8988T (cell line): ENCODE results near the gene ANKZF1.
A peak's percentile ranks its signal among the peaks of the same experiment; 100 is the strongest.
"Not testable (repeated sequence)": the region's sequence is repeated elsewhere in the genome, so short reads cannot be mapped to it uniquely, and the experiment has no call there.

Experiments
- DNase-seq: peaks from one replicate; pipeline ENCODE4 v3.0.0; 2011

The ANKZF1 gene

DNA sequence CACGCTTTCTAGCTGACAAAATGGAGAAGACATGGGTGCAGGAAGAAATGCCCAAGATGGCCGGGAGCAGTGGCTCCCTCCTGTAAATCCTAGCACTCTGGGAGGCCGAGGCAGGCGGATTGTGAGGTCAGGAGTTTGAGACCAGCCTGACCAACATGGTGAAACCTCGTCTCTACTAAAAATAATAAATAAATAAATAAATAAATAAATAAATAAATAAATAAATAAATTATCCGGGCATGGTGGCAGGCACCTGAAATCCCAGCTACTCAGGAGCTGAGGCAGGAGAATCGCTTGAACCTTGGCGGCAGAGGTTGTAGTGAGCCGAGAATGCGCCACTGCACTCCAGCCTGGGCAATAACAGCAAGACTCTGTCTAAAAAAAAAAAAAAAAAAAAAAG lies 29.3 kb downstream of the ANKZF1 start:
- DNase-seq = not testable (repeated sequence)

GRCh38 chr2:219261024-219261855 lies 31.6 kb downstream of the ANKZF1 start:
- DNase-seq = no peak

GRCh38 chr2:219266232-219266631 lies 36.6 kb downstream of the ANKZF1 start:
- DNase-seq = no peak

DNA sequence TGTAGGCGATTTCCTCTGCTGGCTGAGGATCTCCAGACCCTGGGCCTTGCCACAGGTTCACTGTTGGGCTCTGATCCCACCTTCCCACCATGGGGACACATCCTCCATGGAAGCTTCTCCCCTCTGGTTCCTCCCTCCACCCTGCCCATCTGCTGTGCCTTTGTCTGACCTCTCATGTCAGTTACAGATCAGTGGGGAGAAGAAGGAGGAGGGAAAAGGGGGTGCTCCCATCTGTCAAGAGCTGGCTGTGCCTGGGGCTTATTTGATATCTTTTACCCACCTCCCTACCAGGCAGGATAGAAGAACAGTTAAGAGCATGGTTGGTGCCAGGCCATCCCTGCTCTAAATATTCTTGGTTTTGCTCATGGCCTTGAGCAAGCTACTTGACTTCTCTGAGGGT lies 37.3 kb downstream of the ANKZF1 start:
- DNase-seq = no peak

DNA sequence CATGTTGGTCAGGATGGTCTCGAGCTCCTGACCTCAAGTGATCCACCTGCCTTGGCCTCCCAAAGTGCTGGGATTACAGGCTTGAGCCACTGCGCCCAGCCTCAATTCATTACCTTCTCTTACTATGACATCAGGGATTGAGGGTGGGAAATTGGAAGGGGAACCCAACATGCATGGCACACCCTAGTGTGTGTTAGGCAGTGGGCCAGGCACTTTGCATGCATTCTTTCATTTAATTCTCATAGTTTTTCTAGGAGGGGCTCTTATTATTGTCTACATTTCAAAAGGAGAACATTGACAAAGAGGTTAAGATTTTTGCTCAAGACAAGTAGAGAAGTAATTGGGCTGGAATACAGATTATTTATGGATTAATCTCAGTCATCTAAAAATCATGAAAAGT lies 38.7 kb downstream of the ANKZF1 start:
- no peak for DNase-seq

GRCh38 chr2:219269362-219270054 lies 39.9 kb downstream of the ANKZF1 start:
- DNase-seq = no peak

DNA sequence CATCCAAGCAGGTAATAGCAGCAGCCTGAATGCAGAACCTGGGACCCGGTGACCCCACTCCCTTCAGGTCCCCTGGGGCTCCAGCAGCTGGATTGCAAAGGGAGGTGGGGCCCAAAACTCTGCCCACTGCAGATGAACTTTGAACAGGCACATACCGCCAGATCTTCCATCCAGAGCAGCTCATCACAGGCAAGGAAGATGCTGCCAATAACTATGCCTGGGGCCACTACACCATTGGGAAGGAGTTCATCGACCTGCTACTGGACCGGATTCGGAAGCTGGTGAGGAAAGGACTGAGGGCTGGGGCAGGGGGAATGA lies 40.4 kb downstream of the ANKZF1 start:
- no peak for DNase-seq

DNA sequence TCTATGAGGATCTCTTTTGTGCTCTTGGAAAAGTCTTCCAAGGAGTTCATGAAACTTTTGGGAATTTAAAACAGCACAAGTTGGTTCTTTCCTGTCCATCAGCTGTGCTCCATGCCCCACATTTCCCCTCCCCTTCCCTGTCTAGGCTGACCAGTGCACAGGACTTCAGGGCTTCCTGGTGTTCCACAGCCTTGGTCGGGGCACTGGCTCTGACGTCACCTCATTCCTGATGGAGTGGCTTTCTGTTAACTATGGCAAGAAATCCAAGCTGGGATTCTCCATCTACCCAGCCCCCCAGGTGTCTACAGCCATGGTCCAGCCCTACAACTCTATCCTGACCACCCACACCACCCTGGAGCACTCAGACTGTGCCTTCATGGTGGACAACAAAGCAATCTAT lies 41.4 kb downstream of the ANKZF1 start:
- DNase-seq = no peak

GRCh38 chr2:219272356-219272755 lies 42.8 kb downstream of the ANKZF1 start:
- DNase-seq = no peak

DNA sequence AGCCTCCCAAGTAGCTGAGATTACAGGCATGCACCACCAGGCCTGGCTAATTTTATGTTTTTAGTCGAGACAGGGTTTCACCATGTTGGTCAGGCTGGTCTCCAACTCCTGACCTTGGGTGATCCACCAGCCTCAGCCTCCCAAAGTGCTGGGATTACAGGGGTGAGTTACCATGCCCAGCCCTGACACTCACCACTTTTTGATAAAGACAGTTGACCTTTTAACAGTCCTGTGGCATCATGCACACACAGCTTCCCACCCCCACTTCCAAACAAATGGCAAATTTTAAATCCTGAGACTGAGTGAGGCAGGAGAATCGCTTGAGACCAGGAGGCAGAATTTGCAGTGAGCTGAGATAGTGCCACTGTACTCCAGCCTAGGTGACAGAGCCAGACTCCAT lies 43.4 kb downstream of the ANKZF1 start:
- DNase-seq = no peak

- no peak for DNase-seq
These were observed 44.3 kb downstream of the ANKZF1 start for GRCh38 chr2:219273937-219274336.

DNA sequence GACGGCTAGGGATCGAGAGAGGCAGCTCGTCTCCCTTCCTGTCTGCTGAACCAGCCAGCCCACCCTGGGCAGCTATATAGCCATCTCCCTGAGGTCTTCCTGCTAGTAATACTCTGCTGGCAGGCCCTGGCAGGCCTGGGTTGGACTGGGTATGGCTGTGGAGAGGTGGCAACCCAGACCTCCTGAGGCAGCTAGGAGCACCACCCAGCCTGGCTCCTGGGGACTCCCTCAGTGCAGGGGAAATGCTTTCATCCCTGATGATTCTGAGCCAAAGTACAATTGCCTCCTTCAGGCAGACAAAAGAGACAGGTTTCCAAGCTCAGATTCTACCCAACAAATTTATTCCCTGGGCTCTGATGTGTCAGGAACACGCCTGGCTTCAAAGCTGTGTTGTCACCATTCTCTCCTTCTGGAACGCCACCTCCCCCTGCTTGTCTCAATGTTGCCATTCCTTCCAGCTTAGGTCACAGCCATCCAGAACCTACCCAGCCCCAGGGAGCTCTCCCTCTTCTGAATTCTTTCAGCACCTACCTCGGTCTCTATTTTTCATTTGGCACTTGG lies 44.8 kb downstream of the ANKZF1 start:
- peak; percentile 84 for DNase-seq

DNA sequence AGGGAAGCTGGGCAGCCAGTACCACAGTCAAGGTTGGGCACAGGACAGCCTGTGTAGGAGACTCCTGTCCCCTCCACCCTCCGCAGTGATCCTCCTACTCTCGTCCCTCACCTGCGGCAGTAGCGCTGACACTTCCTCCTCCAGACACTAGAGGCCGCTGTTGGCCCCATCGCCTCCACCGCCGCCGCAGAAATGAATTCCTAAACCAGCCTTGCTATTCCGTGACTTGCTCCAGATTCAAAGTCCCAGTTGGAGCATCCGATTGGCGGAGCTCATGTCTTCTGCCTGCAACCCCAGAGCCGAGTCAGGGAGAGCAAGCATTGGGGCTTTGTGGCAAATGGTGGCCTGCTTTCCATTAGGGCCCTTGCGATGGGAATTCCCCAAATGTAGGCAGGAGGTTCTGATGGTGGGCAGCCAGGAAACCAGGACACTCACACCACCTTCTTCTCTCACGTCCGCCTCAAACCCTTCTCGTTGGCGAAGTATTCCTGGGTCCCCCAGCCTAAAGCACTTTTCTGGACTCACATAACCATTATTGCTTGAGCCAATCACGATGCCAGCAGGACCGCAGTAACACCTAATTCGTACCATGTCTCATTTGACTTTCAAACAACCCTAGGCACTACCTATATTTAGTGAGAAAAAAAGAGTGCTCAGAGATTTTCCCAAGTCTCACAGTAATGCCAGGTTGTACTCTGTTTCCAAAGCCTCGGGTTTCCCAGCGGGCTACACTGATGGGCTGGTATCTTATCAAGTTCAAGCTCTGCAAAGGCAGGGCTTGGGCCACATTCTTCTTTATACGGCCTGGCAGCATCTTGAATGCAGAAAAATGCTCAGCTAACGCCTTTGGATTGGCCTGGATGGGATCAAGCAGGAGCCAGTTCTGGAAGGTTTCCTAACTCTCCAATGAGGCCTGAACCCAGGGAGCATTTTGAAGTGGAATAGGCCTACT lies 48.4 kb downstream of the ANKZF1 start:
- no peak for DNase-seq

- peak; percentile 71 for DNase-seq
These were observed 49.1 kb downstream of the ANKZF1 start for GRCh38 chr2:219278655-219279150.

DNA sequence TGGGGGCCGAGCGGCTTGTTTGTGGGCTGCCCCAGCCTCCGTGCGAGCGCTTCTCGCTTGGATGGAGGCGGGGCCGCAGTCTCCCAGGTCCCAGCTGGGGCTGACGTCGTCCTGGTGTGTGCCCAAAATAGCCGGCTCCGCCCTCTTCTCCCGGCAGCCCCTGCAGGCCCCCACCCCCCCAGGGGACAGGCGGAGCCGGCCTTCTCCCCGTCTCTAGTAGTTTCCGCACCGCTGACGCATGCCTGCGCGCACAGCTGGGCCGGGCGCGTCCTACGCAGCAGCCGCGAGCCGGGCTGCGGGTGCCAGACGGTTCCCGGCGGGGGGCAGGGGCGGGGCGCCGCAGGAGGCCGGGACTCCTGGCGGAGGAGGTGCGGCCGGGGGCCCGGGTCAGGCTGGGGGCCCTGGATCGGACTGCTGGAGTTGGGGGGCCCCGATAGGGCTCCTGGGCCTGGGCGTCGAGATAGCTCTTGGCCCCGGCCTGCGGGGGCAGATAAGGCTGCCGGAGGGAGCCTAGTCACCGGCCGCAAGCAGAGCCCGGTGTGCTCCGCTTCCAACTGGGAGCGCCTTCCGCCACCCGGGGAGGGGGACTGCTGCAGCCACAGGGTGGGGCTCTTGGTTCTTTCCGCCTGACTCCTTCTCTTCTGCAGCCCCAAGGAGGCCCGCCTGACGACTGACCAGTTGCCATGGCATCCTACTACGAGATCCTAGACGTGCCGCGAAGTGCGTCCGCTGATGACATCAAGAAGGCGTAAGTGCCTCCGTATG lies 49.7 kb downstream of the ANKZF1 start, which contains the start of gene DNAJB2:
TSS of gene DNAJB2 (plus strand) at position 216 of the 765 bp plus-strand sequence. CDS start at position 684, 468 bp downstream.
- peak; percentile 99 for DNase-seq

- DNase-seq = no peak
These were observed 50.4 kb downstream of the ANKZF1 start for GRCh38 chr2:219279916-219280516.

GRCh38 chr2:219280651-219281050 lies 51.0 kb downstream of the ANKZF1 start:
- DNase-seq = no peak

- no peak for DNase-seq
These were observed 52.0 kb downstream of the ANKZF1 start for GRCh38 chr2:219281588-219281987.

GRCh38 chr2:219282375-219282774 lies 52.8 kb downstream of the ANKZF1 start:
- DNase-seq = no peak

DNA sequence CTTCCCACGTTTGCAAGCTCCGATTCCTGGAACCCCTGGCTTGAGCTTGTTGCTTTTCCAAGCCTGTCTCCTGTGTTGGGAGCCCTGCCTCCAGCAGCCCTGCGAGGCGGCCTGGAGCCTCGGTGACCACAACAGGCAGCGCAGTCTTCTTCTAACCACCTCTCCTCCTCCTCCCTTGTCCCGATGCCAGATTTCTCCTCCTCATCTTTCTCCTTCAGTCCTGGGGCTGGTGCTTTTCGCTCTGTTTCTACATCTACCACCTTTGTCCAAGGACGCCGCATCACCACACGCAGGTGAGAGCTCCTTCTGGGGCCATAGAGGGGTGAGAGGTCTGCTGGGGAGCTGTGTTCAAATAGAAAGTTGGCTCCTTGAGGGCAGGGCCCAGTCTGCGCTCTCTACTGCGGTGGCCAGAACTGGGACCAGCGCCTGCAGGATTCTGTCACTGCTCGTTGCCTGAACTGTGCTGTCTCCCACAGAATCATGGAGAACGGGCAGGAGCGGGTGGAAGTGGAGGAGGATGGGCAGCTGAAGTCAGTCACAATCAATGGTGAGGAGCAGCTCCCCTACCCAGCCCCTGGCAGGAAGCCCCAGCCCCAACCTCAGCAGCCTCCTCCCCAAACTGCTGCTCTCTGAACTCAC lies 53.5 kb downstream of the ANKZF1 start:
- DNase-seq = no peak
